ENCODE results near the gene LRMDA.

DNA sequence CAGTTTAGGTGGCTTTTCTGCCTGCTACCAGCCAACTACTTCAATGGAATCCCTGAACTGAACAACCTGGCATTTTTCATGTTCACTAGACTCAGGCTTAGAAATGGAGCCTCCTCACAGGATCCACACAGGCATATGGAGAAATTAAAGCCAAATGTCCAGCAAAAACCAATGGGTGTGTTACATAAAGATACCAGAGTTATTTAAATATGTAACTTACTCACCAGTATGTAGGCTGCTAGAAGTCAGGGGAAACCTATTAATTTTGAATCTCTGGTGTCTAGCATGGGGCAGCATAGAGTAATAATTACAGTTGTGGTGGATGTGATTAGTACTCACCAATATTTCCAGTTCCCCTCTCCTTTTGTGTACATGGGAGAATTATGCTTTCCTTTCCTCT, 383.6 kb downstream of the LRMDA start:
- TF ChIP-seq CTCF (IDR thresholded peaks at IDR 0.05) (no peak), POLR2AphosphoS5 (IDR thresholded peaks at IDR 0.05) (no peak)
